HG03520 (cell line): Measurements from ENCODE around the gene GSDME.

Experiments
- ATAC-seq: cut with Tn5 transposase; IDR thresholded peaks from one replicate; pipeline ENCODE4 v1.9.1; 2021; ENCODE audit warnings: mild to moderate bottlenecking, moderate library complexity; ENCODE audit not compliant: unreplicated experiment

The GSDME gene

DNA sequence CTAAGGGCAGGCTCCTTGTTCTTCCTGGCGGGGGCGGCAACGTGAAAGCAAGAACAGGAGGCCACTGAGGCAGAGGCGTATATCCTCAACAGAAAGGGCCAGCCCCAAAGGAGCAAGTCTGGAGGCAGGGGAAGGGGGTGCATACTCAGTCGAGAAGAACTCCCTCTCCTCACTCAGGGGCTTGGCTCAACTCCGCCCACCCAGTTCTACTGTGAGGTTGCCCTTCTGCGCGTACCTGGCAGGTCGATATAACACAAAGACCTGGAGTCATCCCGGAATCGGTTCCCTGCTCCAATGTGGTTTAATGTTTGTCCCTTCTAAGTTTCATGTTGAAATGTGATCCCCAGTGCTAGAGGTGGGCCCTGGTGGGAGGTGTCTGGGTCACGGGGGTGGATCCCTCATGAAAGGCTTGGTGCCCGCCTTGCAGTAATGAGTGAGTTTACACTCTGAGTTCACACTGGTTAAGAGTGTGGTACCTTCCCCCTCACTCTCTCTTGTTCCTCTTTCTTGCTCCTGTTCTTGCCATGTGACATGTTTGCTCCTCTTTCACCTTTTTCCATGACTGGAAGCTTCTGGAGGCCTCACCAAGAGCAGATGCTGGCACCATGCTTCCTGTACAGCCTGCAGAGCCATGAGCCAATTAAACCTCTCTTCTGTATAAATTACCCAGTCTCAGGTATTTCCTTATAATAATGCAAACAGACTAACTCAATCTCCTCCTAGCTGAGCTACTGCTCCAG is 32.6 kb downstream of the GSDME start:
- ATAC-seq: no peak

DNA sequence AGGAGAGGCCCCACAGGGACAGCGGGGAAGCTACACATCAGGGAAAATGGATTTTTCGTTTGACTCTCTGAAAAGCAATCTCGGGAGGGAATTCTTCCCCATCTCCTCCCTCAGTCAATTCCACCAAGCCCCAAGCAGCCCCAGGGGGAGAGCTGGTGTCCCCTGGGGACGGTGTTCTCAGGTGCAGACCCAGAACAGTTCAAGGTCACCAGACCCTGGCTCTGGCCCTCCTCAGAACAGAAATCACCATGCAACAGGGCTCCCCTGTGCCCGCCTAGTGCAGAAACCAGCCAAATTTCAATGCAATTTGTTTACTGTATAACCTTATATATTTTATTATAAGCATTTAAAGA is 34.1 kb downstream of the GSDME start:
- no peak for ATAC-seq

DNA sequence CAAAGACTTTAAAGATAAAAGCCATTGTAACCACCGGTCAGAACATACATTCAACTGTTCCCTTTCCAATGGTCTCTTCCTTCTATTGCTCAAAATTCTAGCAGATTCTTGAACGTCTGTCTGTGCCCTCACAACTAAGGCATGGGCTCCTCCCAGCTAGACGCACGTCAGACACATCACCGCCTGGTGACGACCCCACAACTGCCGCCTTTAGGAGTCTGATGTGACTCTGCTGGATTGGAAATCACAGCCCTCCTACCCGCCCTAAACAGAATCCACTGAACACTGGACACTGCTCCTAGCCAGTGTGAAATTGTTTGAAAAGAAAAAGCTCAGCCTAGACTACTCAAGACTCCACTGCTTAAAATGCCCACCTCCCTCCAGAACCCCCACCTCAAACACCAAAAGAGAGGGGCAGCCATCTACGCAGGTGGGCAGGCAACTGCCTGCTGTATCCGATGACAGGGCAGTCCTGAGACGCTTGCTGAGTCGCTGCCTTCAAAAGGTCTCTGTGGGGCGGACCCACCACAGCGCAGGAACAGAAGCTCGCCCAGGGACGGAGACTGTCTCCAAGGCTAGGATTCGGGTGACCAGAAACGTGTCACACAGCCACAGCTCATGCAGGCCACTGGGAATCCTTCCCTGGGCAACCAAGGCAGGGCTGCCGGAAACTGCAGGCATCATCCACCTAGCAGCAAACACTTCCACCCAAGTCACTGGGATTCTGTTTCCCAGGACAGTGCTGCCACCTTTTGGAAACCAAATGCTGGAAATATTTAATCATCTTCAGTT is 34.7 kb downstream of the GSDME start:
- no peak for ATAC-seq

GRCh38 chr7:24721481-24722001 is 35.7 kb downstream of the GSDME start:
- no peak for ATAC-seq

- ATAC-seq: no peak
Observed at GRCh38 chr7:24720283-24720682, 37.0 kb downstream of the GSDME start.

GRCh38 chr7:24718977-24719491 is 38.2 kb downstream of the GSDME start:
- peak; percentile 59 for ATAC-seq

GRCh38 chr7:24718431-24718831 is 38.8 kb downstream of the GSDME start:
- no peak for ATAC-seq

DNA sequence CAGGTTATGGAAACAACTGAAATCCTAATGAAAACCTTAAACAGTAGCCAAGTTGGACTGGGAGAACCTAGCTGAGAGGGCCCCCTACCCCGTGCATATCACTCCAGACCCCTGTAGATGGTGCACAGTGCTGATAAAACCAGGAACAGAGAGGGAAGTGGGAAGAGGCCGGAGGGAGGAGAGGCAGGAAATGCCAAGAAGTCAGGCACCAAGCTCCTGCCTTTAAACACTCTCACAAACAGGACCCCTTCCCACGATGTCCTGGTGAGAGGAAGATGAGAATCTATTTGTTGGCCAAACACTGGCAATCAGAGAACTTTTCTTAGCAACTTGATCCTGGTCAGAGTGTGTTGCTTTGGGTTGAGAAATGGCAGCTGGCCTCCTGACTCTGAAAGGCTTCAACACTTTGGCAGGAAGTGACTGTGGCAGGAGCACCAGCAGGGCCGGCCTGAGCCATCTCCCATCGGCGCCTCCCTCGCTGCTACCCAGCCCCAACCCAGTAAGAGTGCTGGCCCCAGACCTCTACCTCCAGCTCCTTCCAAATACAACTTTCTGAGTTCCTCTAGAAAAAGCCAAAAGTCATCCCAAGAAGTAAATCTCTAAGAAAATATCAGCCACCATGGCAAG is 39.5 kb downstream of the GSDME start:
- no peak for ATAC-seq

DNA sequence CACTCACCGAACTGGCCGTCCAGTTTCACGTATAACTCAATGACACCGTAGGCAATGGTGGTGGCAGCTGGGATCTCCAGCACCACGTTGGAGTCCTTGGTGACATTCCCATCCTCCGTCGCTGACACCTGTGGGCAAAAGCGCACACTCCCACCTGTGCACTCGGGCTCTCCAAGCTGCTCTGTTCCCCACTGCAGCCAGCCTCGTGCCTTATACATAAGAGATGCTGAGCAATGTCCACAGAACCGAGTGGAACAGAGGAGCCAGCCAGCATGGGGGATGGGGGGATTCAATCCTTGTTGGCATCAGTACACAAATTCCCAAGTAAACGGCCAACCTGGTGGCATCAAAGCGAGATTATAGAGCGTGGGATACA is 40.0 kb downstream of the GSDME start:
- ATAC-seq: no peak

- ATAC-seq: no peak
Observed at GRCh38 chr7:24716480-24717246, 40.6 kb downstream of the GSDME start.

DNA sequence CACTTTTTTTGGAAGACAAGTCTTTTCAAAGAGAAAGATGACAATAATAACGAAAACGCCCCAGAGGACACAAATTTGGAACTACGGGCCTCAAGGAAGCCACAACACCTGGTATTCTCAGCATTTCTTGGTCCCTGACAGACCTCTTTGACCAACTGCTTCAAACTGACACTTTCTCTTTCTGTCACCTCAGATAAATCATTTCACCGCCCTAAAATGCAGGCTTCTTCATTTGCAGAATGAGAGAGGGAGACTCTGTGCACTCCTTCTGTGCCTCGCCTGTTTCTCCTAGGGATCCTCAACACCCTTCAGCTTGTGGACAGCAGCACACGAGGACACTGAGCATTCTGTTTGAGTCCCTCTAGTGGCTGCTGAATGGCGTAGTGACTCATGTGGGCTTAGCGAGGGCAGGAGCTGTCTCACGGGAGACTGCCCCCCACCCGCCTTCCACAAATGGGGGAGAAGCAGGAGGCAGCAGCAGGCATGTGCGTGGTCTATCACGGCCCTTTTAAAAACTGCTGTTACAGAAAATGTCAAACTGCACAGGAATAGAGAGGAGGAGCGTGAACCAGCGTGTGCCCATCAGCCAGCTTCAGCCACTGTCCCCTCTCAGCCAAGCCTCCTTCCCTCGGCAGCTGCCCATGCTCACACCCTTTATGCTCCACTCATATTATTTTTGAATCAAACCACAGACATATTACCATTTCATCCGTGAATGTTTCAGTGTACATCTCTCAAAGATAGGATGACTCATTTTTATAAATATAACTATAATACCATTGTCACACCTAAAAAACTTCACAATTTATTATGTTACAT is 41.4 kb downstream of the GSDME start:
- ATAC-seq: peak; percentile 47

DNA sequence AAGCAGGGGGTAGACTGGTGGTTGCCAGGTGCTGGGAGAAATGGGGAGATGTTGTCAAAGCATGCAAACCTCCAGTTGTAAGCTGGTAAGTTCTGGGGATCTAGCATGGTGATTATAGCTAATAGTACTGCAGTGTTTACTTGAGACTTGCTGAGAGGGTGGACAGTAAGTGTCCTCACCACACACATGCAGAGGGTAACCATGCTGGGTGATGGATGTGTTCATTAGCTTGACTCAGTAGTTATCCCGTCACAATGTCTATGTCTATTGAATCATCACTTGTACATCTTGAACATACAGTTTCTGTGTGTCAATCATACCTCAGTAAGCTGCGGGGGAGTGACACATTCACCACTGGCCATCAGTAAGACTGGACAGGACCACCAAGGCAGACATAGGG is 42.1 kb downstream of the GSDME start:
- ATAC-seq: no peak

DNA sequence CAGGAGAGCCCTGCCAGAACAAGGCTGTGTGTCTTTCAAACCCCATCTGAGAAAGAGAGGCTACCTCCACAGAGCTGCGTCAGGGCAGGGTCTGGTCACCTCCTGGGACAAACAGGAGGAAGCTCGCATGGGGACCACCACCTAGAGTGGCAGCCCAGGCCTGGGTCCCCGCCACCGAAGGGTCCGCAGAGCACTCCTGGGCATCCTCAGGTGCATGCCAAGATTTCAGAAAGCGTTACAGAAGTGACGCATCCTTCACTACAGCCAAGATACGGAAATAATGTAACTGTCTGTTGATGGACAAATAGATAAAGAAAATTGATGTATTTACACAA is 42.6 kb downstream of the GSDME start:
- no peak for ATAC-seq

DNA sequence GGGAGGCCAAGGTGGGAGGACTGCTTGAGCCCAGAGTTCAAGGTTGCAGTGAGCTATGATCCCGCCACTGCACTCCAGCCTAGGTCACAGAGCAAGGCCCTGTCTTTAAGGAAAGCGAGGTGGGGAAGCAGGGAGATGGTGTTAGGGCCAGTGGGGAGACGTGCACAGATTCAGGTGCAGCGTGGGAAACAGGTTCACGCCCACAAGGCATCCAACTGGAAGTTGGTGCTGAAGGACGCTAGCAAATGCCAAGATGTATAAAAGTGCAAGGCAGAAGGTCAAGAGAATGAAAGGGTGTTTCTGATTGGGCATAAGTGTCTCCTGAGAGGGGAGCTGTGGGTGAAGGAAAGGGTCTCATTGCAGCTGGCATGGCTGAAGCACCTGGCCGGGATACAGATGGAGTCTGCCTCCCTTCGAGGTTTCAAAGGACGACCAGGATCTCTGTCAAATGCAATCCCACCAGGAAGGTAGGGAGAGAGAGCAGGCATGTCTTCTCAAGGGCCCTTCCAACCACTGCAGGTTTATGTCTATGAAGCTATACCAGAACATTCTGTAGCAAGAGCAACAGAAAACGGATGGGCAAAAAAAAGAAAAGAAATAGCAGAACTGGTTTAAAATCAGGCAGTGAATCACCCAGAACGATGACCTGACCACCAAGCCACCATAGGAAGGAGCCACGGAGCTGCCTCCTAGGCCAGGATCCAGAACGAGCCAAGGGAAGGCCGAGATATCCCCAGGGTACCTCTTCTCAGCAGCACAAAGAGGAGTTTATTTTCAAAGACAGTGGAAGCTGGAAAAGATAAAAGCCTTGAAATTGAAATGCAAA is 43.2 kb downstream of the GSDME start:
- no peak for ATAC-seq

GRCh38 chr7:24713039-24713793 is 44.0 kb downstream of the GSDME start:
- no peak for ATAC-seq

GRCh38 chr7:24709585-24710360 is 47.5 kb downstream of the GSDME start:
- ATAC-seq: no peak

DNA sequence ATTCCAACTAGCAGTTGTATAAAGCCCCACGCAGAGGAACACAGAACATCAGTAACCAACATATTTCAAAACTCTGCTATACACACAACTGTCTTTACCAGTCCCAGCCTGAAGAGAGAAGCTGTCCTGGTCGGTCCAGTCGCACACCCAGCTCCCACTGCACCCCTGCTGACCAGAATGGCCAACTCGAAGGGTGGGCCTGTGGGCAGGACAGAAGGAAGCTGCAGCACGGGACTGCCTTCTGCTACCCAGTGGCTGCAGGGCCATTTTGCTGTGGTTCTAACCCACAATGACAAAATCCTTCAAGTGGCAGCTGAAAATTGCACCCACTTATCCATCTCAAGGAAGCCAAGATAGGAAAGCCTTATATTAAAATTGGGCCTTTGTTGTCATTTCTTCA is 48.2 kb downstream of the GSDME start:
- no peak for ATAC-seq
